Tibial nerve (tissue), 4 donors: ENCODE results near the gene KMT2E.

Source experiments
- CTCF ChIP-seq, 5 experiments: fragments of 200-600 bp in 3 of 5; fragments of 450-650 bp in 2 of 5; sonication (generic) in 3 of 5; IDR thresholded peaks; one replicate each; pipeline ENCODE4 v1.5.1; 2016 to 2019; ENCODE audit warnings: antibody characterized with exemption in 5 of 5, mild to moderate bottlenecking in 3 of 5, moderate library complexity in 2 of 5
- EP300 ChIP-seq, 2 donors: sonication (generic); formaldehyde crosslinking; IDR thresholded peaks; one replicate each; pipeline ENCODE4 v1.6.1; 2017; ENCODE audit warnings: antibody characterized with exemption in 2 of 2, mild to moderate bottlenecking in 1 of 2

- TF ChIP-seq CTCF (IDR thresholded peaks at IDR 0.05) = no peak
- no peak for TF ChIP-seq EP300 (IDR thresholded peaks at IDR 0.05)
Observed at GRCh38 chr7:105021352-105021751, 7.3 kb downstream of the KMT2E start.
